ENCODE data around the gene KYAT1. TPM values are rescaled to one million over a fixed set of nuclear protein-coding genes. Genes with fewer than 3 reads are reported as not detected.
A peak's percentile ranks its signal among the peaks of the same experiment; 100 is the strongest.

The KYAT1 gene
- total and polyA plus RNA-seq, 2 of the 8 experiments (the other 6 are each of a cell fraction or from before 2014, with no cell fraction given), result 30.4 to 42.2 TPM

GRCh38 chr9:128825923-128826700 lies 55.6 kb downstream of the KYAT1 start:
- Histone ChIP-seq H2AFZ (ENCODE audit: low read length) (no peak overlapping the region), H3K23ac (ENCODE audit: insufficient read length) (no peak overlapping the region), H3K14ac (ENCODE audit: insufficient read length) (no peak overlapping the region), H3K4me3 (ENCODE audit: extremely low read depth in 1 of 4, insufficient read depth in 2 of 4, low read depth in 3 of 4, low read length in 4 of 4) (no peak overlapping the region), H3K36me3 (ENCODE audit: control insufficient read depth in 2 of 4, insufficient read depth in 4 of 4, low read length in 3 of 4) (peaks cover 28 to 62% (median 54%) of the 10 kb centered on the region in 4 experiments), H2BK120ac (replicated peaks; ENCODE audit: low read depth, low read length) (no peak overlapping the region), H2AK5ac (ENCODE audit: low read depth, low read length) (no peak overlapping the region), H2BK15ac (ENCODE audit: low read length) (no peak overlapping the region), H3K79me2 (ENCODE audit: control insufficient read depth in 1 of 2, insufficient read depth in 2 of 2, low read length in 2 of 2) (peaks cover 0 to 9% of the 10 kb centered on the region in 2 experiments; a peak in 1 of 4 replicates), H3K4me2 (ENCODE audit: insufficient read depth in 1 of 2, low read depth in 2 of 2, low read length in 2 of 2) (no peak overlapping the region), H4K8ac (ENCODE audit: extremely low read depth, insufficient read depth, low read length) (no peak overlapping the region), H3K9me3 (ENCODE audit: insufficient read depth in 2 of 2, low read depth in 1 of 2, low read length in 1 of 2) (no peaks in the 10 kb centered on the region), H3K18ac (ENCODE audit: extremely low read depth, low read length) (no peak overlapping the region), H3K9ac (replicated peaks in 1 of 4; ENCODE audit: extremely low read depth in 1 of 4, low read depth in 3 of 4, low read length in 3 of 4) (no peak overlapping the region), H3K27ac (ENCODE audit: low read depth, low read length) (no peak overlapping the region), H3K79me1 (ENCODE audit: low read depth, low read length) (no peaks in the 10 kb centered on the region; the same call in 1 of the 2 replicates), H3K56ac (replicated peaks; ENCODE audit: insufficient read length, low read depth, low read length) (no peak overlapping the region), H4K91ac (replicated peaks; ENCODE audit: insufficient read length, low read length) (no peak overlapping the region), H3K27me3 (replicated peaks in 1 of 4; ENCODE audit: control insufficient read depth in 3 of 4, extremely low read depth in 1 of 4, insufficient read depth in 3 of 4, low read length in 3 of 4) (no peaks in the 10 kb centered on the region), H2BK20ac (ENCODE audit: low read length) (no peak overlapping the region), H3K23me2 (ENCODE audit: low read depth, low read length) (peaks cover 5% of the 10 kb centered on the region; the same call in 1 of the 2 replicates), H4K5ac (ENCODE audit: insufficient read length, low read depth, low read length) (no peak overlapping the region), H3K4me1 (replicated peaks in 1 of 4; ENCODE audit: control insufficient read depth in 3 of 4, insufficient read depth in 4 of 4, low read length in 3 of 4) (peaks cover 0 to 3% (median 0%) of the 10 kb centered on the region in 4 experiments; a peak in 1 of 7 replicates), H2BK12ac (ENCODE audit: low read depth, low read length) (no peak overlapping the region), H3K4ac (replicated peaks; ENCODE audit: insufficient read length, low read depth, low read length) (no peak overlapping the region), H4K20me1 (replicated peaks in 1 of 2; ENCODE audit: control insufficient read depth in 1 of 2, insufficient read depth in 2 of 2, low read length in 2 of 2) (peaks cover 3 to 14% of the 10 kb centered on the region in 2 experiments), H2BK5ac (ENCODE audit: low read depth, low read length) (no peak overlapping the region)
- 93% methylated on average over 22 of the region's 22 CpGs; no CpG with 5 or more reads in 1 of the 2 experiments for WGBS, 2 experiments (ENCODE audit: extremely low coverage in 1 of 2, insufficient coverage in 1 of 2, insufficient read length in 1 of 2, insufficient replicate concordance in 2 of 2, low coverage in 1 of 2, low lambda C conversion rate in 2 of 2, missing lambda C conversion rate in 1 of 2)
- ChIA-PET POLR2A (ENCODE audit: partially characterized antibody) (interaction anchor here (0.6 to 3.2 kb wide), 7 partner anchors 8 to 180 kb away, joined by 3 to 13 read pairs (median 4); partner anchors contain the start of genes ENDOG and ZDHHC12), CTCF (ENCODE audit: partially characterized antibody) (interaction anchor here (0.8 to 2.2 kb wide), 8 partner anchors 8 to 97 kb away, joined by 3 to 12 read pairs (median 4); partner anchors contain the start of gene ENDOG)
- DNase-seq (ENCODE audit: low read depth in 1 of 2, low spot score in 2 of 2), result no peak
- no peak for FAIRE-seq
- TF ChIP-seq SIX5 (IDR thresholded peaks at IDR 0.05; ENCODE audit: low read depth, low read length) (no peak), CTBP2 (IDR thresholded peaks at IDR 0.05; ENCODE audit: borderline replicate concordance, insufficient read depth, insufficient read length, low read length) (no peak), CEBPB (IDR thresholded peaks at IDR 0.05; ENCODE audit: low read depth, low read length) (no peak), NRF1 (IDR thresholded peaks at IDR 0.05; ENCODE audit: low read depth, low read length) (no peak), RNF2 (IDR thresholded peaks at IDR 0.05; ENCODE audit: borderline replicate concordance, low read depth, low read length, missing control alignments, poor library complexity, severe bottlenecking) (no peak), RXRA (IDR thresholded peaks at IDR 0.05; ENCODE audit: insufficient read depth, low read depth, low read length) (no peak), RAD21 (IDR thresholded peaks at IDR 0.05 in 1 of 2, conservative IDR thresholded peaks at IDR 0.05 in 1 of 2; ENCODE audit: low read depth in 2 of 2, low read length in 2 of 2) (0 out of 4 replicates have a peak, but pooled peaks of 1 of the 2 experiments have one; percentile 8), SAP30 (IDR thresholded peaks at IDR 0.05; ENCODE audit: insufficient read depth, insufficient replicate concordance, low read length) (no peak), NANOG (IDR thresholded peaks at IDR 0.05; ENCODE audit: insufficient read depth, low read depth, low read length, poor library complexity, severe bottlenecking) (no peak), SIRT6 (IDR thresholded peaks at IDR 0.05; ENCODE audit: low read length) (no peak)

All from H1 (cell line).